Adrenal gland (tissue), 5 donors: ENCODE data around the gene TMEM161A.

Source experiments
- CTCF ChIP-seq, 6 experiments: fragments of 450-650 bp in 4 of 6; fragments of 200-600 bp in 2 of 6; sonication (generic) in 1 of 6; IDR thresholded peaks; 1 replicate in 5 of 6; 2 replicates in 1 of 6; pipeline versions ENCODE4 v1.5.1 to v1.8.0; 2016 to 2021; ENCODE audit warnings: antibody characterized with exemption in 6 of 6, mild to moderate bottlenecking in 2 of 6, moderate library complexity in 1 of 6
- POLR2A ChIP-seq, 2 donors: fragments of 450-650 bp; IDR thresholded peaks; one replicate each; pipeline ENCODE4 v1.6.1; 2017; ENCODE audit warnings: antibody characterized with exemption in 2 of 2, mild to moderate bottlenecking in 2 of 2, moderate library complexity in 1 of 2
- donor health status: DM: no; HTN: no; CAD: no.

GRCh38 chr19:19078801-19079200 is 59.5 kb downstream of the TMEM161A start:
- TF ChIP-seq CTCF (IDR thresholded peaks at IDR 0.05) (no peak), POLR2A (IDR thresholded peaks at IDR 0.05) (no peak)
